GM13977 (cell line): Measurements from ENCODE around the gene COX6B1.
A peak's percentile ranks its signal among the peaks of the same experiment; 100 is the strongest.

Experiments
- DNase-seq: peaks from one replicate; pipeline ENCODE4 v3.0.0; 2012; ENCODE audit warnings: low spot score
- CTCF ChIP-seq: IDR thresholded peaks from 2 replicates; pipeline ENCODE4 v1.5.1; 2012; ENCODE audit warnings: mild to moderate bottlenecking, control low read depth; ENCODE audit not compliant: insufficient read depth; ENCODE audit errors: extremely low read depth, missing control alignments
- in situ Hi-C: fragments of 300-500 bp; cut with MboI; formaldehyde crosslinking; loops from one replicate; pipeline ENCODE4 v1.12.0; 2022; ENCODE audit warnings: low sequenced_read_pairs, low pct_unique_long_range_greater_than_20kb, mixed read lengths, inconsistent platforms; ENCODE audit not compliant: unreplicated experiment

COX6B1 gene

GRCh38 chr19:35641515-35642151 lies 6.5 kb upstream of the COX6B1 start, which contains the start of gene ETV2:
Gene ETV2 (plus strand): TSS chr19:35641745. CDS start chr19:35642461, 716 bp downstream.
- peak; percentile 72 for DNase-seq
- in situ Hi-C loops = no loop called here
- no peak for TF ChIP-seq CTCF

- TF ChIP-seq CTCF = no peak
- DNase-seq = no peak
- in situ Hi-C loops = no loop called here
Measured at GRCh38 chr19:35642312-35642711, 5.8 kb upstream of the COX6B1 start.

GRCh38 chr19:35642798-35643254 lies 5.3 kb upstream of the COX6B1 start:
- in situ Hi-C loops = no loop called here
- no peak for DNase-seq
- no peak for TF ChIP-seq CTCF

- peak; percentile 91 for DNase-seq
- in situ Hi-C loops = no loop called here
- TF ChIP-seq CTCF = peak; percentile 28
Measured at GRCh38 chr19:35643255-35644205, 4.6 kb upstream of the COX6B1 start.

GRCh38 chr19:35644206-35644986 lies 3.7 kb upstream of the COX6B1 start:
- DNase-seq = peak; percentile 97
- in situ Hi-C loops = no loop called here
- TF ChIP-seq CTCF = no peak

- DNase-seq = peak; percentile 65
- TF ChIP-seq CTCF = no peak
- in situ Hi-C loops = no loop called here
Measured at GRCh38 chr19:35644987-35645679, 3.0 kb upstream of the COX6B1 start.
